Left lung (tissue), 8 donors: ENCODE measurements around the gene CCDC30. TPM values are rescaled to one million over a fixed set of nuclear protein-coding genes. Genes with fewer than 3 reads are reported as not detected.

Experiments used
- polyA plus RNA-seq, 6 donors: library from polyadenylated mRNA; unstranded; fragments of 120-200 nt; gene quantifications; one replicate each; pipeline ENCODE4 v1.2.1, GENCODE V29; 2013; ENCODE audit not compliant: insufficient read length in 6 of 6
- total RNA-seq, 2 donors: library from RNA; stranded (reverse); fragmentation: NEBNext Ultra II Directional; extraction: Animal tissue kit (Norgen Biotek cat#: 25700); gene quantifications; one replicate each; pipeline ENCODE4 v1.2.1, GENCODE V29; 2021
- donor health status: DM: no; HTN: yes; CAD: no.
- donor health status: DM: no; HTN: no; CAD: no.

CCDC30 gene
- total and polyA plus RNA-seq, 8 donors: 4.5 to 16.2 (median 12.3) TPM

Other genes with a start within 250 kb of the CCDC30 start
- 10 to 100 TPM; 39.6 to 46.2 TPM for gene FOXJ3, start 128.1 kb upstream of the CCDC30 start, total RNA-seq
- gene FOXJ3, start 128.1 kb upstream of the CCDC30 start, polyA plus RNA-seq: 10 to 100 TPM; 54.4 to 65.2 (median 59.7) TPM
- gene RIMKLA, start 82.5 kb upstream of the CCDC30 start, total RNA-seq: 10 to 100 TPM in 1 of 2 donors, 1 to 10 TPM in 1; 7.8 to 11.4 TPM
- gene RIMKLA, start 82.5 kb upstream of the CCDC30 start, polyA plus RNA-seq: under 1 TPM; 0.40 to 0.92 (median 0.72) TPM
- 1 to 10 TPM; 2.4 to 3.8 TPM for gene ZMYND12, start 7.3 kb upstream of the CCDC30 start, total RNA-seq
- 1 to 10 TPM; 1.7 to 5.3 (median 2.0) TPM for gene ZMYND12, start 7.3 kb upstream of the CCDC30 start, polyA plus RNA-seq
- gene PPCS, start 6.7 kb upstream of the CCDC30 start, total RNA-seq: 10 to 100 TPM; 59.0 to 60.0 TPM
- gene PPCS, start 6.7 kb upstream of the CCDC30 start, polyA plus RNA-seq: 10 to 100 TPM; 63.0 to 72.9 (median 66.0) TPM
- 10 to 100 TPM; 26.6 to 30.5 TPM for gene PPIH, start 195.1 kb downstream of the CCDC30 start, total RNA-seq
- 10 to 100 TPM; 52.4 to 65.2 (median 59.0) TPM for gene PPIH, start 195.1 kb downstream of the CCDC30 start, polyA plus RNA-seq
- 100 to 1,000 TPM; 552 to 685 TPM for gene YBX1, start 219.1 kb downstream of the CCDC30 start, total RNA-seq
- 100 to 1,000 TPM; 461 to 581 (median 540) TPM for gene YBX1, start 219.1 kb downstream of the CCDC30 start, polyA plus RNA-seq